Right lobe of liver (tissue), 4 donors: ENCODE measurements around the gene IQUB.
"Not testable (repeated sequence)": the region's sequence is repeated elsewhere in the genome, so short reads cannot be mapped to it uniquely, and the experiment has no call there.

Source experiments
- POLR2A ChIP-seq: fragments of 450-650 bp; IDR thresholded peaks from one replicate; pipeline ENCODE4 v1.6.1; 2017; ENCODE audit warnings: antibody characterized with exemption, mild to moderate bottlenecking
- TF ChIP-seq, protein P1 (sequence below), 4 donors: fragments of 200-600 bp in 3 of 4; fragments of 450-650 bp in 1 of 4; IDR thresholded peaks; one replicate each; pipeline versions ENCODE4 v1.5.1 to v1.8.0; 2016 to 2022; ENCODE audit warnings: antibody characterized with exemption in 4 of 4, mild to moderate bottlenecking in 2 of 4
- donor health status: DM: no; HTN: no; CAD: no.
- donor health status: DM: no; HTN: no; CAD: no.
- donor health status: DM: no; HTN: yes; CAD: no.

DNA sequence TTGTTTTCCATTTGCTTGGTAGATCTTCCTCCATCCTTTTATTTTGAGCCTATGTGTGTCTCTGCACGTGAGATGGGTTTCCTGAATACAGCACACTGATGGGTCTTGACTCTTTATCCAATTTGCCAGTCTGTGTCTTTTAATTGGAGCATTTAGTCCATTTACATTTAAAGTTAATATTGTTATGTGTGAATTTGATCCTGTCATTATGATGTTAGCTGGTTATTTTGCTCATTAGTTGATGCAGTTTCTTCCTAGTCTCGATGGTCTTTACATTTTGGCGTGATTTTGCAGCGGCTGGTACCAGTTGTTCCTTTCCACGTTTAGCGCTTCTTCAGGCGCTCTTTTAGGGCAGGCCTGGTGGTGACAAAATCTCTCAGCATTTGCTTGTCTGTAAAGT is 7.9 kb downstream of the IQUB start:
- TF ChIP-seq, protein P1, sequence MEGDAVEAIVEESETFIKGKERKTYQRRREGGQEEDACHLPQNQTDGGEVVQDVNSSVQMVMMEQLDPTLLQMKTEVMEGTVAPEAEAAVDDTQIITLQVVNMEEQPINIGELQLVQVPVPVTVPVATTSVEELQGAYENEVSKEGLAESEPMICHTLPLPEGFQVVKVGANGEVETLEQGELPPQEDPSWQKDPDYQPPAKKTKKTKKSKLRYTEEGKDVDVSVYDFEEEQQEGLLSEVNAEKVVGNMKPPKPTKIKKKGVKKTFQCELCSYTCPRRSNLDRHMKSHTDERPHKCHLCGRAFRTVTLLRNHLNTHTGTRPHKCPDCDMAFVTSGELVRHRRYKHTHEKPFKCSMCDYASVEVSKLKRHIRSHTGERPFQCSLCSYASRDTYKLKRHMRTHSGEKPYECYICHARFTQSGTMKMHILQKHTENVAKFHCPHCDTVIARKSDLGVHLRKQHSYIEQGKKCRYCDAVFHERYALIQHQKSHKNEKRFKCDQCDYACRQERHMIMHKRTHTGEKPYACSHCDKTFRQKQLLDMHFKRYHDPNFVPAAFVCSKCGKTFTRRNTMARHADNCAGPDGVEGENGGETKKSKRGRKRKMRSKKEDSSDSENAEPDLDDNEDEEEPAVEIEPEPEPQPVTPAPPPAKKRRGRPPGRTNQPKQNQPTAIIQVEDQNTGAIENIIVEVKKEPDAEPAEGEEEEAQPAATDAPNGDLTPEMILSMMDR (IDR thresholded peaks at IDR 0.05) = not testable (repeated sequence)
- TF ChIP-seq POLR2A = not testable (repeated sequence)
